ENCODE results near the gene GLIPR1L1. TPM values are rescaled to one million over a fixed set of nuclear protein-coding genes. Genes with fewer than 3 reads are reported as not detected.
A peak's percentile ranks its signal among the peaks of the same experiment; 100 is the strongest.

GLIPR1L1 gene
- total RNA-seq (not detected), polyA plus RNA-seq (not detected)
- long read RNA-seq, donor 1, partial matches to known transcripts: 0 of 1 reads
- long read RNA-seq, donor 1, other reads (novel, unspliced or antisense): 1 of 1 reads
- long read RNA-seq, donor 2: 0 reads
- long read RNA-seq, donor 3, partial matches to known transcripts: 0 of 1 reads
- long read RNA-seq, donor 3, other reads (novel, unspliced or antisense): 1 of 1 reads
- long read RNA-seq, donor 4: 0 reads

GRCh38 chr12:75334384-75335030 lies at the start of gene GLIPR1L1:
Gene GLIPR1L1 (plus strand): TSS chr12:75334670. CDS start chr12:75334729, 59 bp downstream.
- intact Hi-C loops (cut with DNase I): loop anchor here (5.0 to 10.0 kb wide), 3 partner anchors 53 to 170 kb away; partner anchors contain the start of gene GLIPR1L2 (in 1 of the 4)
- H3K4me3 ChIP-seq (ENCODE audit: low read length): peak within 1 kb of the TSS; percentile 44
- H3K4me1 ChIP-seq (ENCODE audit: control insufficient read depth, insufficient read depth, low read length): no peaks in the 10 kb centered on the region
- H3K9me3 ChIP-seq (ENCODE audit: control insufficient read depth, low read length): no peaks in the 10 kb centered on the region
- no peak within 1 kb of the TSS for H3K27ac ChIP-seq (ENCODE audit: low read length)
- WGBS: 3% methylated on average over 23 of the region's 23 CpGs
- ATAC-seq: peak; percentile 90 to 95
- DNase-seq: peak; percentile 89 to 92 (median 89)
- no peaks in the 10 kb centered on the region for H3K27me3 ChIP-seq (ENCODE audit: control insufficient read depth, insufficient read depth)

DNA sequence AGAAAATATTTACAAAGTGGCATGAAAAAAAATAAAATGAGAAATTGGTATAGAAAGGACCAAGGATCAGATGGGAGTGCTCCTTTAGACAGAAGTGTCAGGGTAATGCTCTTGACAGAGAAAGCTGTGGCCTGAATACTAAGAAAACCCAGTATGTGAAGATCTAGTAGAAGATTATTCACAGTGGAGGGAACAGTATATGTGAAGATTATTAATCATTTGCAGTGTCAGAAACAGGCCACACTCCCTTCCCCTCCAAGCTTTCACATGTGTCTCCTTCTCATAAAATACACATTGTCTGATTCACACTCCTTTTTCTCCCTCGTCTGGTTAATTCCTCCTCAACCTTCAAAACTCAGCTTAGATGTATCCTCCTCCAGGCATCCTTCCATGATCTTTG lies 45.6 kb upstream of the GLIPR1L1 start:
- 77% methylated on average over 1 of the region's 1 CpG for WGBS

DNA sequence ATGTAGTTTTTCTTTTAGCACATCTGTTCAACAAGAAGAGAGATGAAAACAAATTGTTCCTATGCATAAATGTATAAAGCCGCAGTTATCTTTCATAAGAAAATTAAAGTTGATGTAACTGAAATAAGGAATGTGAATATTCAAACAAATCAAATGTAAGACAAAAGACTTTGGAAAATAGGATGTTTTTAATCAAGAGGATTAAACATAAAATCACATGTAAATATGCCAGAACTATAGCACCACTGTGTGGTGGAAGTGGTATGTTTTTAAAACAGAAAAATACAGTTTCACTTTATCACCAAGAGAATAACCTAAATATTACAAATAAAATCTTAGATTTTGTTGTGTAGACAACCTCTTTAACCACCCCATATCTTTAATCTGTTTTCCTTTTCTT lies 44.7 kb upstream of the GLIPR1L1 start:
- no peaks in the 10 kb centered on the region for H3K9me3 ChIP-seq (ENCODE audit: control insufficient read depth, low read length)
- no peak overlapping the region for H3K27ac ChIP-seq (ENCODE audit: low read length)
- H3K27me3 ChIP-seq (ENCODE audit: control insufficient read depth, insufficient read depth): no peaks in the 10 kb centered on the region
- DNase-seq (no peak), ATAC-seq (no peak)
- no peaks in the 10 kb centered on the region for H3K4me1 ChIP-seq (ENCODE audit: control insufficient read depth, insufficient read depth, low read length)
- intact Hi-C loops (cut with DNase I): no loop called here
- 80% methylated on average over 1 of the region's 1 CpG for WGBS
- no peak overlapping the region for H3K4me3 ChIP-seq (ENCODE audit: low read length)

More for the DNA sequence above, 45.6 kb upstream of the GLIPR1L1 start:
- ATAC-seq: no peak
- Histone ChIP-seq H3K4me3 (ENCODE audit: low read length) (no peak overlapping the region), H3K9me3 (ENCODE audit: control insufficient read depth, low read length) (no peaks in the 10 kb centered on the region), H3K27ac (ENCODE audit: low read length) (no peak overlapping the region), H3K27me3 (ENCODE audit: control insufficient read depth, insufficient read depth) (no peaks in the 10 kb centered on the region), H3K4me1 (ENCODE audit: control insufficient read depth, insufficient read depth, low read length) (no peaks in the 10 kb centered on the region)
- DNase-seq: no peak
- intact Hi-C loops (cut with DNase I): no loop called here

DNA sequence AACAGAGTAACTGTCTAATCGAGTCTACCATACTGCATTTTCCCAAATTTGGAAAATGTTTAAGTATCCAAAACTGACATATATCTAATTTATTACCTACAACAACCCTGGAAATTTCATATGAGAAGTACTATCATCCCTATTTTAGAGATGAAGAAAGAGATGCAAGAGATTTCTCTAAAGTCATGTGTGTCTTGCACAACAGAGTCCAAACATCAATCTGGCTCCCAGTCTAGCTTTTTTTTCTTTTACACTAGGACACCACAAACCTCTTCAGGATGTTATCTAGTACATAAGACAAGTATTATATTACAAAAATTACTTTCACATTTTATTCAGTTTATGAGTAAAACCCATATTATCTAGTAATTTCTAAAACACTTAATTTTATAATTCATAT lies 43.5 kb upstream of the GLIPR1L1 start:
- Histone ChIP-seq H3K27me3 (ENCODE audit: control insufficient read depth, insufficient read depth) (no peaks in the 10 kb centered on the region), H3K9me3 (ENCODE audit: control insufficient read depth, low read length) (no peaks in the 10 kb centered on the region), H3K4me3 (ENCODE audit: low read length) (no peak overlapping the region), H3K27ac (ENCODE audit: low read length) (no peak overlapping the region), H3K4me1 (ENCODE audit: control insufficient read depth, insufficient read depth, low read length) (no peaks in the 10 kb centered on the region)
- 88% methylated on average over 1 of the region's 1 CpG for WGBS
- no peak for ATAC-seq
- intact Hi-C loops (cut with DNase I): no loop called here
- no peak for DNase-seq

GRCh38 chr12:75294336-75294735 lies 40.1 kb upstream of the GLIPR1L1 start:
- Histone ChIP-seq H3K4me1 (ENCODE audit: control insufficient read depth, insufficient read depth, low read length) (no peaks in the 10 kb centered on the region), H3K9me3 (ENCODE audit: control insufficient read depth, low read length) (no peaks in the 10 kb centered on the region), H3K27me3 (ENCODE audit: control insufficient read depth, insufficient read depth) (no peaks in the 10 kb centered on the region), H3K27ac (ENCODE audit: low read length) (no peak overlapping the region), H3K4me3 (ENCODE audit: low read length) (no peak overlapping the region)
- ATAC-seq (no peak), DNase-seq (no peak)
- intact Hi-C loops (cut with DNase I): no loop called here
- WGBS: 19% methylated on average over 3 of the region's 3 CpGs

GRCh38 chr12:75294797-75295196 lies 39.7 kb upstream of the GLIPR1L1 start:
- no peaks in the 10 kb centered on the region for H3K4me1 ChIP-seq (ENCODE audit: control insufficient read depth, insufficient read depth, low read length)
- no peak overlapping the region for H3K27ac ChIP-seq (ENCODE audit: low read length)
- intact Hi-C loops (cut with DNase I): no loop called here
- whole genome bisulfite sequencing: 60% methylated on average over 3 of the region's 3 CpGs
- no peak for ATAC-seq
- no peak for DNase-seq
- no peaks in the 10 kb centered on the region for H3K27me3 ChIP-seq (ENCODE audit: control insufficient read depth, insufficient read depth)
- no peaks in the 10 kb centered on the region for H3K9me3 ChIP-seq (ENCODE audit: control insufficient read depth, low read length)
- H3K4me3 ChIP-seq (ENCODE audit: low read length): no peak overlapping the region

- DNase-seq (no peak), ATAC-seq (no peak)
- intact Hi-C loops (cut with DNase I): no loop called here
- H3K4me3 ChIP-seq (ENCODE audit: low read length): no peak overlapping the region
- 92% methylated on average over 2 of the region's 2 CpGs for WGBS
- H3K27me3 ChIP-seq (ENCODE audit: control insufficient read depth, insufficient read depth): no peaks in the 10 kb centered on the region
- no peaks in the 10 kb centered on the region for H3K4me1 ChIP-seq (ENCODE audit: control insufficient read depth, insufficient read depth, low read length)
- H3K27ac ChIP-seq (ENCODE audit: low read length): no peak overlapping the region
- H3K9me3 ChIP-seq (ENCODE audit: control insufficient read depth, low read length): no peaks in the 10 kb centered on the region
Observed at GRCh38 chr12:75302225-75302624, 32.2 kb upstream of the GLIPR1L1 start.

DNA sequence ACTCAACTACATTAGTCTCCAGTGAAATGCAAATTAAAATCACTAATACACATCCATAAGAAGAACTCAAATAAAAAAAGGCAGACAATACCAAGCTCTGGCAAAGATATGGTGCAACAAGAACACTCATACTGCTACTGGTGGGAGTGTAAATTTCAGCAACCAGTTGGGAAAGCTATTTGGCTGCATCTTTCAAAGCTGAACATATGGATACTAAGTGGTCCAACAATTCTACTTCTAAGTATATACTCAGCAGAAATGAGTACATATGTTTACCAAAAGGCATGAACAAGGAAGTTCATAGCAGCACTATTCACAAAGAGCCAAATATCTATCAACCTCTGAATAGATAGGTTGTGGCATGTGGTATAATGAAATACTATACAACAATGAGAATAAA lies 31.7 kb upstream of the GLIPR1L1 start:
- ATAC-seq (no peak), DNase-seq (no peak)
- Histone ChIP-seq H3K27me3 (ENCODE audit: control insufficient read depth, insufficient read depth) (no peaks in the 10 kb centered on the region), H3K4me1 (ENCODE audit: control insufficient read depth, insufficient read depth, low read length) (no peaks in the 10 kb centered on the region), H3K9me3 (ENCODE audit: control insufficient read depth, low read length) (no peaks in the 10 kb centered on the region), H3K4me3 (ENCODE audit: low read length) (no peak overlapping the region), H3K27ac (ENCODE audit: low read length) (no peak overlapping the region)
- intact Hi-C loops (cut with DNase I): no loop called here

- ATAC-seq: peak in 1 of 2 donors; percentile 47
- H3K4me1 ChIP-seq (ENCODE audit: control insufficient read depth, insufficient read depth, low read length): no peaks in the 10 kb centered on the region
- DNase-seq: peak in 1 of 3 donors; percentile 34
- 95% methylated on average over 56 of the region's 56 CpGs for WGBS
- intact Hi-C loops (cut with DNase I): no loop called here
- no peak overlapping the region for H3K4me3 ChIP-seq (ENCODE audit: low read length)
- no peaks in the 10 kb centered on the region for H3K9me3 ChIP-seq (ENCODE audit: control insufficient read depth, low read length)
- no peak overlapping the region for H3K27ac ChIP-seq (ENCODE audit: low read length)
- no peaks in the 10 kb centered on the region for H3K27me3 ChIP-seq (ENCODE audit: control insufficient read depth, insufficient read depth)
Observed at GRCh38 chr12:75305412-75306332, 28.8 kb upstream of the GLIPR1L1 start.

GRCh38 chr12:75308279-75308678 lies 26.2 kb upstream of the GLIPR1L1 start:
- DNase-seq (no peak), ATAC-seq (no peak)
- Histone ChIP-seq H3K27ac (ENCODE audit: low read length) (no peak overlapping the region), H3K9me3 (ENCODE audit: control insufficient read depth, low read length) (no peaks in the 10 kb centered on the region), H3K27me3 (ENCODE audit: control insufficient read depth, insufficient read depth) (no peaks in the 10 kb centered on the region), H3K4me3 (ENCODE audit: low read length) (no peak overlapping the region), H3K4me1 (ENCODE audit: control insufficient read depth, insufficient read depth, low read length) (no peaks in the 10 kb centered on the region)
- intact Hi-C loops (cut with DNase I): no loop called here
- WGBS: 94% methylated on average over 2 of the region's 2 CpGs

DNA sequence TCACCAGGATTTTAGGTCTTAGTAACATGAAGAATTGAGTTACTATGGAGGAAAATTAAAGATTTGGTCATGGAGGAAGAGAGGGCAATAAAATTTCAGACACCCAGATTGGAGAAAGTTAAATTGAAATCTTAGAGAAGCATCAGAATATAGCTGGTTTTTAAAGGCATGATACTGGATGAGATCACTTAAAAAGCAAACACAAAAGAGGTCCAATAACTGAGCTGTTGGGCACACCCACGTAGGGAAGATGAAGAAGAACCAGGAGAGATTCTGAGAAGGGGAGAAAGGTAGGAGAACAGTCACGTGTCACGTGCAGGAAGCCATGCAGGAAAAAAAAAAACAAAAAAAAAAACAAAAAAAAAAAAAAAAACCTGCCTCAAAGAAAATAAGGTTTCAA lies 23.1 kb upstream of the GLIPR1L1 start:
- H3K27me3 ChIP-seq (ENCODE audit: control insufficient read depth, insufficient read depth): no peaks in the 10 kb centered on the region
- H3K27ac ChIP-seq (ENCODE audit: low read length): no peak overlapping the region
- H3K4me1 ChIP-seq (ENCODE audit: control insufficient read depth, insufficient read depth, low read length): no peaks in the 10 kb centered on the region
- intact Hi-C loops (cut with DNase I): no loop called here
- ATAC-seq: no peak
- DNase-seq: no peak
- no peak overlapping the region for H3K4me3 ChIP-seq (ENCODE audit: low read length)
- 70% methylated on average over 3 of the region's 3 CpGs for WGBS
- H3K9me3 ChIP-seq (ENCODE audit: control insufficient read depth, low read length): no peaks in the 10 kb centered on the region
